C4-2B (cell line): ENCODE data around the gene FAM117A.

Experiments
- H3K27ac ChIP-seq: fragments of 450-650 bp; 2 replicates; pipeline ENCODE4 v1.5.1; 2017
- CTCF ChIP-seq: fragments of 450-650 bp; conservative IDR thresholded peaks from 2 replicates; pipeline ENCODE4 v1.5.1; 2017; ENCODE audit warnings: mild to moderate bottlenecking
- ZFX ChIP-seq: fragments of 450-650 bp; IDR thresholded peaks from 2 replicates; pipeline ENCODE4 v1.6.1; 2017

The FAM117A gene

GRCh38 chr17:49723423-49723822 is 40.5 kb downstream of the FAM117A start:
- H3K27ac ChIP-seq = no peak overlapping the region; the same call in 1 of the 2 replicates
- TF ChIP-seq ZFX = no peak
- TF ChIP-seq CTCF = no peak

GRCh38 chr17:49722066-49722465 is 41.9 kb downstream of the FAM117A start:
- no peak overlapping the region for H3K27ac ChIP-seq
- no peak for TF ChIP-seq ZFX
- TF ChIP-seq CTCF = no peak

GRCh38 chr17:49717371-49717861 is 46.5 kb downstream of the FAM117A start:
- TF ChIP-seq CTCF (no peak), ZFX (no peak)
- no peak overlapping the region for H3K27ac ChIP-seq

- no peak overlapping the region for H3K27ac ChIP-seq
Observed at GRCh38 chr17:49716668-49717364, 47.1 kb downstream of the FAM117A start.

GRCh38 chr17:49715717-49716279 is 48.1 kb downstream of the FAM117A start:
- TF ChIP-seq ZFX (no peak), CTCF (no peak)

More at GRCh38 chr17:49716668-49717364, 47.1 kb downstream of the FAM117A start:
- TF ChIP-seq CTCF = no peak
- TF ChIP-seq ZFX = no peak

GRCh38 chr17:49715216-49715615 is 48.7 kb downstream of the FAM117A start:
- TF ChIP-seq CTCF (no peak), ZFX (no peak)
- H3K27ac ChIP-seq = no peak overlapping the region

More at GRCh38 chr17:49715717-49716279, 48.1 kb downstream of the FAM117A start:
- no peak overlapping the region for H3K27ac ChIP-seq

GRCh38 chr17:49708515-49709183 is 55.3 kb downstream of the FAM117A start:
- TF ChIP-seq CTCF (peak; percentile 63), ZFX (no peak)
- peak overlapping the region; percentile 87 for H3K27ac ChIP-seq
